Pancreas (tissue), 10 donors: ENCODE data around the gene EP400. TPM values are rescaled to one million over a fixed set of nuclear protein-coding genes. Genes with fewer than 3 reads are reported as not detected.

Experiments used
- ATAC-seq, 4 donors: fragments of 200-7000 bp; cut with Tn5 transposase; one replicate each; pipeline versions ENCODE4 v1.8.0 to v1.9.1; 2020; ENCODE audit warnings: mild to moderate bottlenecking in 4 of 4, moderate library complexity in 4 of 4
- DNase-seq, 6 donors: peaks; one replicate each; pipeline ENCODE4 v3.0.0-alpha.2; 2020
- FAIRE-seq: peaks from 2 replicates; lab custom pipeline; 2012; peaks lifted over from hg19 to GRCh38; lab: Jason Lieb, UNC
- H3K27ac ChIP-seq, 4 donors: fragments of 200-600 bp; sonication (generic); 1 replicate in 3 of 4; 2 replicates in 1 of 4; pipeline versions ENCODE4 v1.5.0 to v1.8.0; 2020
- H3K27me3 ChIP-seq, 4 donors: fragments of 200-600 bp; one replicate each; pipeline ENCODE4 v1.8.0; 2021
- H3K36me3 ChIP-seq, 3 donors: fragments of 200-600 bp; sonication (generic) in 1 of 3; one replicate each; pipeline versions ENCODE4 v1.5.0 to v1.8.0; 2020 to 2021
- H3K4me1 ChIP-seq, 3 donors: fragments of 200-600 bp; one replicate each; pipeline ENCODE4 v1.8.0; 2021
- H3K4me3 ChIP-seq, 4 donors: fragments of 200-600 bp; sonication (generic) in 2 of 4; one replicate each; pipeline versions ENCODE4 v1.5.0 to v1.8.0; 2020 to 2021
- H3K9me3 ChIP-seq, 4 donors: fragments of 200-600 bp; one replicate each; pipeline ENCODE4 v1.8.0; 2021
- WGBS, 2 donors: extraction: QIAGEN DNeasy Blood & Tissue Kit; methylation state at CpG; one replicate each; pipeline ENCODE4 v1.1.7; 2013; 5-methylcytosine and 5-hydroxymethylcytosine counted together
- intact Hi-C, 3 donors: fragments of 100-400 bp; cut with DNase I; formaldehyde crosslinking; loops; one replicate each; pipeline versions ENCODE4 v1.11.1 to v1.14.2; 2022
- polyA plus RNA-seq, 2 donors: library from polyadenylated mRNA; stranded (reverse); fragments of 200-250 nt; gene quantifications; one replicate each; pipeline ENCODE4 v1.2.3, GENCODE V29; 2013
- total RNA-seq, 6 donors: library from RNA; stranded (reverse); fragmentation: NEBNext Ultra II Directional in 4 of 6; extraction: Animal tissue kit (Norgen Biotek cat#: 25700) in 4 of 6; gene quantifications; one replicate each; pipeline versions ENCODE4 v1.2.1 to v1.2.4, GENCODE V29; 2021 to 2023
- TF ChIP-seq, protein P1 (sequence below), 4 donors: fragments of 200-600 bp; sonication (generic) in 3 of 4; IDR thresholded peaks; one replicate each; pipeline versions ENCODE4 v1.5.0 to v1.8.0; 2021; ENCODE audit warnings: antibody characterized with exemption in 4 of 4
- donor health status: healthy with polysubstance abuse.
- donor health status: DM: no; HTN: no; CAD: no; lungs with moderate emphysema.
- donor health status: DM: no; HTN: no; CAD: no.
- donor health status: control.
- donor health status: control.
- donor health status: Bipolar disorder and iron deficiency.
- donor health status: DM: yes; HTN: yes; CAD: no.
- donor health status: DM: no; HTN: no; CAD: no.
- donor health status: DM: no; HTN: no; CAD: no.
- donor health status: DM: yes; HTN: yes; CAD: no.

Gene EP400
- total and polyA plus RNA-seq, 8 donors: 15.9 to 24.3 (median 16.7) TPM

- ATAC-seq: peak in 1 of 4 donors; percentile 4
- H3K4me1 ChIP-seq: peaks cover 0 to 15% (median 5%) of the 10 kb centered on the region in 3 donors
- intact Hi-C loops: no loop called here
- no peaks in the 10 kb centered on the region for H3K9me3 ChIP-seq
- no peak for FAIRE-seq
- H3K27ac ChIP-seq: no peak overlapping the region
- H3K36me3 ChIP-seq: peaks cover 0 to 14% (median 7%) of the 10 kb centered on the region in 3 donors
- peak in 4 of 6 donors; percentile 9 to 62 (median 43) for DNase-seq
- 74 to 75% methylated on average over 24 to 25 of the region's 25 CpGs for WGBS, 2 donors
- H3K27me3 ChIP-seq: no peaks in the 10 kb centered on the region
- TF ChIP-seq, protein P1, sequence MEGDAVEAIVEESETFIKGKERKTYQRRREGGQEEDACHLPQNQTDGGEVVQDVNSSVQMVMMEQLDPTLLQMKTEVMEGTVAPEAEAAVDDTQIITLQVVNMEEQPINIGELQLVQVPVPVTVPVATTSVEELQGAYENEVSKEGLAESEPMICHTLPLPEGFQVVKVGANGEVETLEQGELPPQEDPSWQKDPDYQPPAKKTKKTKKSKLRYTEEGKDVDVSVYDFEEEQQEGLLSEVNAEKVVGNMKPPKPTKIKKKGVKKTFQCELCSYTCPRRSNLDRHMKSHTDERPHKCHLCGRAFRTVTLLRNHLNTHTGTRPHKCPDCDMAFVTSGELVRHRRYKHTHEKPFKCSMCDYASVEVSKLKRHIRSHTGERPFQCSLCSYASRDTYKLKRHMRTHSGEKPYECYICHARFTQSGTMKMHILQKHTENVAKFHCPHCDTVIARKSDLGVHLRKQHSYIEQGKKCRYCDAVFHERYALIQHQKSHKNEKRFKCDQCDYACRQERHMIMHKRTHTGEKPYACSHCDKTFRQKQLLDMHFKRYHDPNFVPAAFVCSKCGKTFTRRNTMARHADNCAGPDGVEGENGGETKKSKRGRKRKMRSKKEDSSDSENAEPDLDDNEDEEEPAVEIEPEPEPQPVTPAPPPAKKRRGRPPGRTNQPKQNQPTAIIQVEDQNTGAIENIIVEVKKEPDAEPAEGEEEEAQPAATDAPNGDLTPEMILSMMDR (IDR thresholded peaks at IDR 0.05): no peak
- H3K4me3 ChIP-seq: no peak overlapping the region
These were observed 47.2 kb upstream of the EP400 start for GRCh38 chr12:131902332-131903241.

DNA sequence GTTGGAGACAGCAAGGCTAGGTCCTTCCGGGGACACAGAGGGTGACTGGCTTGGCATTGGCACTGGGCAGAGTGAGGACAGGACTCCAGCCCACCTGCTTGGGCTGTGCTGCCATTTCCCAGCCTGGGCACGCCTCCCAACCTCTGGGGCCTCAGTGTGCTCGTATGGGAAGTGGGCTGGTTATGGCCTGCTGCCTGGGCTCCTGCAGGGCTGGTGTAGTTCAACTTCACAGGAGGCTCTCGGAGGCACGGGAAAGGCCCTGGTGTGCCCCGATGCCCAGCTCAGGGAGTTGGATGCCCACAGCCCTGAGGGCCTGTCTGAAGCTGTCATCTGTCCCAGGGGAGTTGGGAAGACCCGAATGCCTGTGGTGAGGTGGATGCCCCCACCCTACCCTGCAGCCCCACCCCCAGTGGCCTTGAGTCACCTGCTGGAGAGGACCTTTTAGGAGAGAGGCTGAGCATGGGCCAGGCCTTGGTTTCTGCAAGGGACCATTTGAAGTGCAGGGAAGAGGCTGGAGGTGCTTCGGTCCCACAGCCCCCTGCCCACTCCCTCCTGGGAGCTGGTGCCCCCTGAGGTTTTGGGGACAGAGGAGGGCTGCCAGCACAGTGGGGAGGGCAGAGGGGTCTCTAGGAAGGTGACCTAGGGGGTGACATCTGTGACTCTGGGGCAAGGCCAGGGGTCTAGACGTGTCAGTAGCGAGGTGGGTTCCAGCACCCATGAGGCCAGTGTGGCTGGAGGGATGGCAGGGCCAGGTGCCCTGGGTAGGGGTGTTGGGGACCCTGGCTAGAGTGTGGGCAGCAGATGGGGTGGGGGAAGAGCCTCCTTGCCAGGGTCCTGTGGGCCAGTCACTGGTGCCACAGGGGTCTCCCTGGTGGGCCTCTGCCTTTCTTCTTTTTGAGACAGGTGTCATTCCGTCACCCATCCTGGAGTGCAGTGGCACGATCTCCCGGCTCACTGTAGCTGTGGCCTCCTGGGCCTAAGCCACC lies 46.2 kb upstream of the EP400 start:
- 81 to 83% methylated on average over 12 to 13 of the region's 13 CpGs for WGBS, 2 donors
- FAIRE-seq (no peak), DNase-seq (peak in 3 of 6 donors; percentile 17 to 72 (median 22)), ATAC-seq (no peak)
- Histone ChIP-seq H3K9me3 (no peaks in the 10 kb centered on the region), H3K27me3 (no peaks in the 10 kb centered on the region), H3K36me3 (peaks cover 0 to 24% (median 10%) of the 10 kb centered on the region in 3 donors), H3K27ac (no peak overlapping the region), H3K4me3 (no peak overlapping the region), H3K4me1 (peaks cover 0 to 9% (median 0%) of the 10 kb centered on the region in 3 donors)
- TF ChIP-seq, protein P1 (IDR thresholded peaks at IDR 0.05): no peak
- intact Hi-C loops: no loop called here

DNA sequence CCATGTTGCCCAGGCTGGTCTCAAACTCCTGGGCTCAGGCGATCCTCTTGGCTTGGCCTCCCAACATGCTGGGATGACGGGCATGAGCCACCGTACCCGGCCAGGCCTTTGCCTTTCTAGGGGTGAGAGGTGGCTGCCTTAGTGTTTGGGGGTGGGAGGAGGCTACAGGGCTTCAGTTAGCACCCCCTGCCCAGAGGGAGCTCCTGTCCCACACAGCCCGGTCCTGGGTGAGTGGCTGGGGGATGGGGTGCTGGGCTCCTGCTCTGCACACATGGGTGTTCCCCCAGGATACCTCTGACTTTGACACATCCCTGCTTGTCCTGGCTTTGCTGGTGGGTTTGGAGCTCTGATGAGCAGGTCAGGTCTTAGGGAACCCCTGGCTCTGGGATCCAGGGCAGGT lies 45.4 kb upstream of the EP400 start:
- H3K27me3 ChIP-seq: no peaks in the 10 kb centered on the region
- H3K9me3 ChIP-seq: no peaks in the 10 kb centered on the region
- intact Hi-C loops: no loop called here
- TF ChIP-seq, protein P1 (IDR thresholded peaks at IDR 0.05): no peak
- H3K27ac ChIP-seq: no peak overlapping the region
- ATAC-seq (no peak), FAIRE-seq (no peak), DNase-seq (peak in 3 of 6 donors; percentile 9 to 68 (median 20))
- 92 to 94% methylated on average over 5 of the region's 5 CpGs for WGBS, 2 donors
- H3K4me1 ChIP-seq: peaks cover 0 to 9% (median 0%) of the 10 kb centered on the region in 3 donors
- H3K4me3 ChIP-seq: no peak overlapping the region
- H3K36me3 ChIP-seq: peaks cover 0 to 32% (median 17%) of the 10 kb centered on the region in 3 donors

DNA sequence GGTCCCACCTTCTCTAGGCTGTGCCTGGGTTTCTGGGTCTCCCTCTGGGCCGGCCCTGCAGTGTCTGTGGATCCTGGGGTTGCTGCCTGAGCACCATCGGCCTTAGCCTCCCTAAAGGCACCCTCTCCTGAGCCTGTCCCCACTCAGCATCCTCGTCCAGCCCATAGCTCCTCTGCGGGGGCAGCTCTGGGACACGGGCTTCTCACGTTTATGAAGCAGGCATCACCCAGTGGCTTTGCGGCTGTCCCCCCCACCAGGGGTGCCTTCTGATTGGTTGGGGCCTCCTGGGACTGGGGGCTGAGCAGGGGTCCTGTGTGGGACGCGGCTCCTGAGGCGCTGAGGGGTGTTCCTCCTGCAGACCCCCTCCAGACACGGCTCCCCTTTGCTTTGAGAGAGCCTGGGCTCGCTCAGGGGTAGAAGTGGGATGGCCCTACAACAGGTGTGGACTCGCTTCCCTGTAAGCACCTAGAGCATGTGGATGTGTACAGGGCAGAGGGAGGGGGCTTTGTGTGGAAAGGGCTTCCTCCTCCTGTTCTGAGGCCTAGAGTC lies 44.6 kb upstream of the EP400 start:
- Histone ChIP-seq H3K36me3 (peaks cover 0 to 40% (median 24%) of the 10 kb centered on the region in 3 donors), H3K27ac (no peak overlapping the region), H3K9me3 (no peaks in the 10 kb centered on the region), H3K4me1 (peaks cover 0 to 9% (median 0%) of the 10 kb centered on the region in 3 donors), H3K4me3 (no peak overlapping the region), H3K27me3 (no peaks in the 10 kb centered on the region)
- TF ChIP-seq, protein P1 (IDR thresholded peaks at IDR 0.05): no peak
- no peak for FAIRE-seq
- intact Hi-C loops: no loop called here
- no peak for ATAC-seq
- peak in 3 of 6 donors; percentile 9 to 65 (median 41) for DNase-seq
- 89% methylated on average over 13 of the region's 13 CpGs for WGBS, 2 donors
